AG08396 (cell line): ENCODE measurements around the gene LSAMP.

ENCODE experiments used
- DNase-seq: peaks from one replicate; pipeline ENCODE4 v3.0.0; 2012; ENCODE audit warnings: low spot score, mixed read lengths

Gene LSAMP

GRCh38 chr3:116161575-116162525 lies 283.4 kb downstream of the LSAMP start:
- no peak for DNase-seq

DNA sequence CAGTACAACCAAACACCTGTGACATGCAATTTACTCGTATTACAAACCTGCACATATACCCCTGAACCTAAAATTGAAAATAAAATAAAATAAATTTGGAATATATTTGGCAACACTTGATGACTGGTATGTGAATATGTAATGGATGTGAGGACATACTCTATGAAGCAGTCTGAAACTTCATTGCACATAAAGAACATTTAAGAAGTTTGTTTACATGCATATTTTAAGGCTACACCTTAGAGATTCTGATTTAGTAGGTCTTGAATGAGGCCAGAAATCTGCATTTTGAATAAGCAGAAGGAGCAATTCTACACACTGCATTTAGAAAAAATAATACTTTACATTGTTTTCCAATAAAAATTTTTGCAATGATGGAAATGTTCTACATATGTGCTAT lies 284.7 kb downstream of the LSAMP start:
- no peak for DNase-seq

GRCh38 chr3:116155841-116156240 lies 289.4 kb downstream of the LSAMP start:
- DNase-seq: no peak

GRCh38 chr3:116154389-116154788 lies 290.9 kb downstream of the LSAMP start:
- DNase-seq: no peak

GRCh38 chr3:116153174-116153573 lies 292.1 kb downstream of the LSAMP start:
- DNase-seq: no peak

DNA sequence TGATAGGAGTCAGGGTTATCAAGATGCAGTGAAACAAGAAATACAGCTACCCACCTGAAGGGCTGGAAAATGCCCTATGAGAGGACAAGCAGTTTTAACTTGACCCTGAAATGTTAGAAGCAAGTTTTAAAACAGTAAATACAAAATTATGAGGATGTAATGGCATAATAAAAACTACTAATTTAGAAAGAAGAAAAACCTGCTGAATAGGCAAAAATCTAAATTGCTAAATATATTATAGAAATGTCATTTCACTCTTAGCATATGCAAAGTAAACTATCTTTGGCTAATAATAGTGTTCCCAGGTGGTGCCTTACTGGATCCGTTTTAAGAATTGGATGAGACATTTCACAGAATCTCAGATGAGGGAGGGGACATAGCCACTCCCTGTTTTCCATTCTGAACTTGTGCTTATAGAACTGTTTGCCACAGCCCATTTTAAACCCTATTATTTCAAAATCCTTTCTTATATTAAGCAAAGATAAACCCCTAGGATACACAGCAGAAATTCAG lies 294.6 kb downstream of the LSAMP start:
- DNase-seq: no peak

DNA sequence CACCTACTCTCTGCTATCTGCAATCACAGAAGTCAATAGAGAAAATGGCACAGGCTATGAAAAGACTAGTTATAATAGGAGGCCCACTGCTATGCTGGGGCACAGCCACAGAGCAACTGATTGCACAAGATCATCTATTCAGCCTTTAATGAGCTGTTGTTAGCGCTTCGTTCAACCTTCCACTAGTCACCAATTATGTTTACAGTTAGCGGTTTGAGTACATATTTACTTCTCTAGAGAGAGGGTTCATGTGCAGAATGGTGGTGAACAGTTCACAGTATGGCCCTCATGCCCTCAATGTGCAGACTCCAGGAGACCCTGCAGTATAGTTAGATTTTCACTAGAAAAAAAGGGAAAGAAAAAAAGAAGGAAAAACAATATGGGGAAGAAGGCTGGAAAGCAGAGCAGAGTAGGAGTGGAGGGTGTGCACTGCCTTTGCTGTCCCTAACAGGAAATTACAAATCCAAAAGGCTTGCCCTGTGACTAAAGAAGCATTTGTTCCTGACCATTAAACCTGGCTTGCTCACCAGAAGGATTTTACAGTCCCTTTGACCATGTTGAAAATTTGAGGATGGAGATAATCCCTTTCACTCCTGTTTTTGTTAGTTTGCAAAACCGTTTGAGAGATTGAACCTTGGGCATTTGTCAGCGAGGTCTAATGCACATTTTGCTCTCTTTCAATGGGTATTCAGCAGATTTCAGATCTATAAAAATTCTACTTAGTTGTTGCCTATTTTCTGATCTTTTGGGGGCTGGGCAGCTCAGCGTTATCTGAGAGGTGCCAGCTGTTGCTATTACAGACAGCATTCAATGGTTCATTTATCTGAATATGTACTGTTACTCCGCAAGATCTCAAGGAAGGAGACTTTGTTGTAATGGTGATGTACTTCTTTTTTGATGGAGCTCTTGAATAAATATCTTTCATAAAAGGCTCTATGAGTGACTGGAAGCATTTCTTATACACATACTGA lies 296.1 kb downstream of the LSAMP start:
- no peak for DNase-seq

DNA sequence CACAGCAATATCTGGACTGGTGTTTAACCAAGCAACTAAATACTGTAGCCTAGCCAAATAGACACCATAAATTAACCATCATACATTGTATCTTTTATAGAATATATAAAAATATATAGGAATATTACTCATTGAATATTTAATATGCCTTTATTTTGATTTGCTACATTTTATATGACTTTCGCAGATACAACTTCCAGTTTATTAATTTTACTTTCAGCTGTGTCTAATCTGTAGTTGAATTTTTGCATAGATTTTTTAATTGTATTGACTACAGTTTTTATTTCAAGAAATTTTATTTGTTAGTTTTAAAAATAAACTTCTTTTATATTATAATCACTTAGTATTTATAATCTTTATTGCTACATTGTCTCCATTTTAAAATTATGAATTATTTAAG lies 299.7 kb downstream of the LSAMP start:
- no peak for DNase-seq

- DNase-seq: no peak
Observed at GRCh38 chr3:116141724-116142123, 303.6 kb downstream of the LSAMP start.

DNA sequence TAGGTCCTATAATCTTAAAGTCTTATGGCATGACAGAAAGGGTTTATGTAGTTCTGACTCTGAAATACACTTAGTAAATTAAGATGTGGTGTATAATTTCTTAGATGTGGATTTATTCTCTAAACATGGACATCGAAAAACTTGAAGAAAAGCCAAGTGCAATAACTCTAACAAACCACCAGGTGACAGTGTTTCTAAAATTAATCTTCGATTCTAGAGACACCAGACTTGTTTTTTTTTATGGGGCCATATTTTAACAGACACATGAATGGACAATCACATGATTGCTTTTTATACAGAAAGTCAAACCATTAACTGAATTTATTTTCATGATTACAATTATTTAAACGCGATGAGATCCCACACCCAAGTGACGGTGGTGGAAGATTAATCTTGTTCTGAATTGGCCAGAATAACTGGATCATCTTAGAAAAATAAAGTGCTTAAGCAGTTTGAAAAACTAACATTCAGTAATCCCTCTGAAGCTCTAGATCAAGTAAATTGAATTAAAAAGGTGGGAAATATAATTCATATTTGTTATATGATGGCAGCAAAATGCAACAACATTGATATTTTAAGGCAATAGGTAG lies 305.1 kb downstream of the LSAMP start:
- no peak for DNase-seq

- DNase-seq: no peak
Observed at GRCh38 chr3:116139641-116140040, 305.6 kb downstream of the LSAMP start.

- peak; percentile 28 for DNase-seq
Observed at GRCh38 chr3:116135457-116136085, 309.7 kb downstream of the LSAMP start.

DNA sequence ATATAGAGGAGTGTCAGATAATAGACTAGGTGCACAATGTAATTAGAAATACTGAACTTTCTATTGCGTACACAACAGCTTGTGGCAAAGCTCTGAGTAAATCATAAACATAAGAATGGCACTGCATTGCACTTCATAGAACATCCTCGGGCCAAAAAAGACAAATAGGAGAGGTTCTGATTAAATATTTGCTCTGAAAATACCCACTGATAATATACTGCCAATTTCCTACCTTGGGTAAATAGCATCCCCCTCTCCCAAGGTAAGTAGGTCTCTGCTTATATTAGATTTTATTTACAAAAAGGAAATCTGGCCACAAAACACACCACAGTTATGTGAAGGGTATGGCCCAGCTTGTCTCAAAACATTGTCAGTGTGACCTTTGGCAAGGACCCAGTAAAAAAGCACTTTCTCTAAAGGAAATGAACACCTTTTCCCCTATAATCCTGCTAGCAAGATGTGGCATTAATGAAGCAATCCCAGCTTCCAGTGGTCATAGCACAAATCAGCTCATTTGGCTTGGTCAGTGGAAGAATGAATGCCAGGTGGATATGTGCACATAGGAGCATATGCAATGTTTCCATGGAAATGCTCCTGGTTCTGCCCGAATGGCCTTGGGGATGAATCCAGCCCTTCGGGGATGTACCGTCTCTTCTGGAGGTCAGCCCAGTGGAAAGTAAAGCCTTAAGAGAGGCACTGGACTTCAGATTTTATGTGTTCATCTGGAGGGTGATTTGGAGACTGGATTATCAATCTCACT lies 315.9 kb downstream of the LSAMP start:
- no peak for DNase-seq

DNA sequence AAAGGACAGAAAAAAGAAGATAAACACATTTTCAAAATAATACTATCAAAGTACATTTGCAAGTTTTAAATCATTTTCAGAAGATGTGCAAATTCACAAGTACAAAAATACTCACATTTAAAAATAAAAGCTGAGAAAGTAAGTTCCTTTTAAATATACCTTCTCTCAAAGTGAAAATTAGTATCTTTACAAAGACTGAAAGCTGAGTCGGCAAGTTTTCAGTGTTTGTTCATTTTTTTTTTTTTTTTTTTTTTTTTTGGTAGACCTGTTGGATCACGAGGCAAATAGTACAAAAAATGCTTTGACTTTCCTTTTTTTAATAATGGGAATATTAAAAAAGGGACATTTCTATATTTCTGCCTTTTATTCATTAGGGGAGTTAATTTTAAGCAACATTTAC lies 317.8 kb downstream of the LSAMP start:
- DNase-seq: no peak

- DNase-seq: no peak
Observed at GRCh38 chr3:116124166-116124565, 321.1 kb downstream of the LSAMP start.

- no peak for DNase-seq
Observed at GRCh38 chr3:116118475-116119169, 326.7 kb downstream of the LSAMP start.

DNA sequence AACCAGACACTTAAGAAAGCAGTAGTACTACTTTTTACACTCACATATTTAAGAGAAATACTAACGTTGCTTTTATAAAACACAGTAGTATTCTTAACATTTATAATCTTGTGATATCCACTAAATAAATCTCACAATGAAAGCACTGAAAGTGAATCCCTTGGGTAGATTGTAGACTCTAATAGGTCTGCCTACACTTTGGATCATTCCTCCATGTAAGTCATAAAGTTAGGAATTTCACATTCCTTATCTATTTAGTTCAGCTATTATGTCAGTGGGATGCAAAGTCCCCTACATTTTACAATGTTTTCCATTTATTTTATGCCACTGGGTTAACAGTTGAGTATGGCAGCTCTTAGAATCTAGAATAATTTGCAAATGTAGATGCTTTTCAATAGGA lies 330.7 kb downstream of the LSAMP start:
- DNase-seq: no peak

DNA sequence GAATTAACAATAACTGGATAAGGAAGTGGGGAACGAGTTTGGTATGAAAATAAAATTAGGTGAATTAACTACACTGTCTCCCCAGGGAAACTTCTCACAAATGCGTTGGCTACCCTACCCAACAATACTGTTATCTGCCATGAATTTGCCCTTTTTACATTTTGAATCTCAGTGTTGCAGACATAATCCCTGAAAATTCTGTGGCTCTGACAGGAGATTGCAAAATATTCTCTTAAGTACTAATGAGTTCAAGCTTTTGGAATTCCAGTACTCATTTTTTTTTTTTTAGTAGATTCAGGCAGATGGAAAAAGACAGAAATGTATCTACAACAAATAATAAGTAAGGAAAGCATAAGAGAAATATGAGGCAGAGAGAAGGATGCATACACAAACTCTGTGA lies 332.6 kb downstream of the LSAMP start:
- DNase-seq: no peak

DNA sequence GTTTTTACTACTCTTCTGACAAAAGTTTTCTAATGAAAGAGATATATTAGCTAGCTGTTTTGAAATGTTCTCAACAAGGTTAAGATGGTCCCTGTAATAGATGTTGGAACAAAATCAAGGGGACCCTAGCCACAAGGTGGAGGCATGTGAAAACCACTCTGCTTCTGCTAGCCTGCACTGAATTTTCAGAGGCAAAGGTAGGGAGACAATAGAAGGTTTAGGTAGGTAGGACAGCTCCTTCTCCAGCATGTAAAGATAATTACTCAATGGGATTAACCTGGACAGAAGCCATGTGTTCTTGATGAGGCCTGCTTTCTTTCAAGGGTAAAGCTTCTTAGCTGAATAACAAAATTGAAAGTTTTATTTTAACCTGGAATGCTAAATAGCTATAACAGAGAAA lies 333.5 kb downstream of the LSAMP start:
- DNase-seq: no peak

DNA sequence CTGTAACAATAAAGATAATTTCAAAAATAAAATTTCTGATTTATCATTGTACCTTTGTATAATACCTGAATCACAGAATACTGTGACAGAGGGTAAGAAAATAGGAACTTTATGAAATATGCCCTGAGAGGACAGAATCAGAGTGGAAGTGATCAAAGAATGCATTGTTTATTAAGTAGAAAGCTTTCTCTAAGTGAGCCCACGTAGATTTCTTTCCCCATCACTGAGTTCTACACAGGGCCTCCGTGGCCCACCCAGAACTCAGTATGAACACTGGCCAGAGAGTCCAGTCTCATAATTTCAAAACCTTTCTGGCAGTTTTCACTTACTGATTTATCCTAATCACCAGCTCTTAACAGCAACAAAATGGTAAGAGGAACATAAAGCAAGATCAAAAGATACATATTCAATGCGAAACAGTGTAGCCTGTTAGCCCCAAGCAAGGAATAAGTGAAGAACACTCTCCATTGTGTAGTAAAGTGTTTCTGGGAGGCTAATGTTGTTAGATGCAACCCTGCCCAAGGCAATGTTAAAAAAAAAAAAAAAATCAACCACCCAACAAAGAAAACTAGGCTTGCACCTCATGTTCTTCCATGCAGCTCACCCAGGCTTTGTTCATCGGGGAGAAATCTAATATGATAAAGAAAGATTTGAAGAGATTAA lies 341.3 kb downstream of the LSAMP start:
- DNase-seq: no peak
